ENCODE results near the gene POU6F2. TPM values are rescaled to one million over a fixed set of nuclear protein-coding genes. Genes with fewer than 3 reads are reported as not detected.

Gene POU6F2
- total RNA-seq, 4 donors from 2014 or later: 0.48 to 0.82 TPM; not detected in 2

DNA sequence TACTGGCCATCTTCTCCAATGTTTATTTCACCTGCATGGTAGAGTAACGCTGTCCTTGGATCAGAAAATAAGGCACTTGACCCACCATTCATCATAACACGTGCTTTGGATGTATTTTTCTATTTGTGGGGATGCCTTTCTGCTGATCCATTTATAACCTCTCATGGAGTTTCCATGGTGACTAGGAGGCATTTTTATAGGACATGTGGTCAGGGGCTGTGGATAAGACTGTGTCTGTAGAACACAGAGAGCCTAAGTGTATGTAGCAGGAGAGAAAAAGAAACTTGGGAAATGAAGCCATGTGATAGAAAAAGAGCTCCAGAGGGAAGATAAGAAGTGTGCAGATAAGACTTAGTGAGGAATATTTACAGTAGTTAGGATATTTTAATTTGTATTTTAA lies 184.2 kb downstream of the POU6F2 start:
- TF ChIP-seq POLR2AphosphoS5 (IDR thresholded peaks at IDR 0.05) (no peak), POLR2A (IDR thresholded peaks at IDR 0.05) (no peak), EP300 (IDR thresholded peaks at IDR 0.05; ENCODE audit: low read depth) (no peak)
- TF ChIP-seq, protein P1, sequence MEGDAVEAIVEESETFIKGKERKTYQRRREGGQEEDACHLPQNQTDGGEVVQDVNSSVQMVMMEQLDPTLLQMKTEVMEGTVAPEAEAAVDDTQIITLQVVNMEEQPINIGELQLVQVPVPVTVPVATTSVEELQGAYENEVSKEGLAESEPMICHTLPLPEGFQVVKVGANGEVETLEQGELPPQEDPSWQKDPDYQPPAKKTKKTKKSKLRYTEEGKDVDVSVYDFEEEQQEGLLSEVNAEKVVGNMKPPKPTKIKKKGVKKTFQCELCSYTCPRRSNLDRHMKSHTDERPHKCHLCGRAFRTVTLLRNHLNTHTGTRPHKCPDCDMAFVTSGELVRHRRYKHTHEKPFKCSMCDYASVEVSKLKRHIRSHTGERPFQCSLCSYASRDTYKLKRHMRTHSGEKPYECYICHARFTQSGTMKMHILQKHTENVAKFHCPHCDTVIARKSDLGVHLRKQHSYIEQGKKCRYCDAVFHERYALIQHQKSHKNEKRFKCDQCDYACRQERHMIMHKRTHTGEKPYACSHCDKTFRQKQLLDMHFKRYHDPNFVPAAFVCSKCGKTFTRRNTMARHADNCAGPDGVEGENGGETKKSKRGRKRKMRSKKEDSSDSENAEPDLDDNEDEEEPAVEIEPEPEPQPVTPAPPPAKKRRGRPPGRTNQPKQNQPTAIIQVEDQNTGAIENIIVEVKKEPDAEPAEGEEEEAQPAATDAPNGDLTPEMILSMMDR (IDR thresholded peaks at IDR 0.05): no peak
- intact Hi-C loops (cut with DNase I; ENCODE audit: low total_unique reads): no loop called here
- no peaks in the 10 kb centered on the region for H3K27me3 ChIP-seq
- DNase-seq: no peak
- H3K4me3 ChIP-seq: no peak overlapping the region
- H3K9me3 ChIP-seq: no peaks in the 10 kb centered on the region
- H3K4me1 ChIP-seq: no peaks in the 10 kb centered on the region
- 80 to 82% methylated on average over 2 of the region's 2 CpGs for WGBS, 2 donors (ENCODE audit: low coverage in 1 of 2)
- no peaks in the 10 kb centered on the region for H3K36me3 ChIP-seq
- in situ Hi-C loops (cut with MboI; ENCODE audit: low pct_ligation_motif_present in 1 of 4, low pct_unique_long_range_greater_than_20kb in 1 of 4, low sequenced_read_pairs in 3 of 4): no loop called here
- H3K27ac ChIP-seq: no peak overlapping the region

DNA sequence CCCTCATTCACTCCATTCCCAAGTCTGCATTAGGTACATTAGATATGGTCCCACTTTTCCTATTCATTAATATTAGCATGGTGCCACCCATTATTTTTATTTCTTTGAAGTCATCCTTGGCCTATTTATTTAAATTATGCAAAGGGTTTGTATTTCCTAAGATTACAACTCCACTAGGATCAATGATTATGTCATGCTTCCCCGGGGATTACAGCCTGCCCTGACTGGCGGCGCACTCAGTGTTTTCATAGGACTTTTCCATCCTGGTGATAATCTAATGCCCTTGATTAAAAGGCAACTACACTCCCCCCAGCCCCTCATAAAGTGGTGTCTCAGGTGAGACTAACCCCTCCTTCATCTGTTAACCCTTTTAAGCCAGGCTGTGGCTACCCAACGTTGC lies 187.2 kb downstream of the POU6F2 start:
- intact Hi-C loops (cut with DNase I; ENCODE audit: low total_unique reads): no loop called here
- Histone ChIP-seq H3K4me3 (no peak overlapping the region), H3K4me1 (no peaks in the 10 kb centered on the region), H3K9me3 (no peaks in the 10 kb centered on the region), H3K27me3 (no peaks in the 10 kb centered on the region), H3K27ac (no peak overlapping the region), H3K36me3 (no peaks in the 10 kb centered on the region)
- 83 to 88% methylated on average over 3 to 4 of the region's 4 CpGs for WGBS, 2 donors (ENCODE audit: low coverage in 1 of 2)
- TF ChIP-seq POLR2AphosphoS5 (IDR thresholded peaks at IDR 0.05) (no peak), EP300 (IDR thresholded peaks at IDR 0.05; ENCODE audit: low read depth) (no peak), POLR2A (IDR thresholded peaks at IDR 0.05) (no peak)
- TF ChIP-seq, protein P1 (IDR thresholded peaks at IDR 0.05): no peak
- DNase-seq: no peak
- in situ Hi-C loops (cut with MboI; ENCODE audit: low pct_ligation_motif_present in 1 of 4, low pct_unique_long_range_greater_than_20kb in 1 of 4, low sequenced_read_pairs in 3 of 4): no loop called here

DNA sequence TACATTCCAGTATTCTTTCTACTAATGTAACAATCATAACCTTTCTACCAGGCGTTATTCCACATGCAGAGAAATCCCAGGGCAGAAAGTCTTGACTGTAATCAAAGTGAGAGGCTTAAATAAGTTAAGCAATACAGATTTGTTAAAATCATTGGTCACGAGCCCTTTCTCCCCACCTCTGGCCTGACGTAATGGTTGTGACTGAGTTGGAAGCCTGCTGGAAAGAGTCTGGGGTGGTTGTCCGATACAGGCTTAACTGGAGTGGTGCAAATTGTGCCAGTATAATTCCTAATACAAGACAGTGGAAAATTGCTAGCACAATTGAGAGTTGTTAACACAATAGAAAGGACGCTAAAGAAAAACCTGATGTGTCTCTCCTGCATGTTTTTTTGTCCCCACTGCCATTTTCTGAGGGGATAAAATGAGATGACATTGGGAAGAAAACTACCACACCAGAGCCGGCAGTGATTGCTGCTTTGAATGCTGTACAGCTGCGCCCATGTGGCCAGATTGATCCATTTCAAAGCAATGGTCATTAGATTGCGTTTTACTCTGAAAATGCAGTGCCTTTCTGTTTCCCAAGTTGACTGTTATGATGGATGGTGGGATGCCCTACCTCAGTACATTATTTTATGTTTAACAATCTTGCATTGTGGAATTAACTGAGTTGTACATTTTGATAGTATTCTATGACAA lies 190.8 kb downstream of the POU6F2 start:
- no peak for DNase-seq
- Histone ChIP-seq H3K27me3 (no peaks in the 10 kb centered on the region), H3K4me3 (no peak overlapping the region), H3K9me3 (no peaks in the 10 kb centered on the region), H3K27ac (no peak overlapping the region), H3K4me1 (no peaks in the 10 kb centered on the region), H3K36me3 (no peaks in the 10 kb centered on the region)
- in situ Hi-C loops (cut with MboI; ENCODE audit: low pct_ligation_motif_present in 1 of 4, low pct_unique_long_range_greater_than_20kb in 1 of 4, low sequenced_read_pairs in 3 of 4): no loop called here
- 58 to 63% methylated on average over 7 to 8 of the region's 8 CpGs for WGBS, 2 donors (ENCODE audit: low coverage in 1 of 2)
- no peak for TF ChIP-seq EP300 (IDR thresholded peaks at IDR 0.05; ENCODE audit: low read depth)
- no peak for TF ChIP-seq POLR2AphosphoS5 (IDR thresholded peaks at IDR 0.05)
- TF ChIP-seq, protein P1 (IDR thresholded peaks at IDR 0.05): no peak
- no peak for TF ChIP-seq POLR2A (IDR thresholded peaks at IDR 0.05)
- intact Hi-C loops (cut with DNase I; ENCODE audit: low total_unique reads): no loop called here

DNA sequence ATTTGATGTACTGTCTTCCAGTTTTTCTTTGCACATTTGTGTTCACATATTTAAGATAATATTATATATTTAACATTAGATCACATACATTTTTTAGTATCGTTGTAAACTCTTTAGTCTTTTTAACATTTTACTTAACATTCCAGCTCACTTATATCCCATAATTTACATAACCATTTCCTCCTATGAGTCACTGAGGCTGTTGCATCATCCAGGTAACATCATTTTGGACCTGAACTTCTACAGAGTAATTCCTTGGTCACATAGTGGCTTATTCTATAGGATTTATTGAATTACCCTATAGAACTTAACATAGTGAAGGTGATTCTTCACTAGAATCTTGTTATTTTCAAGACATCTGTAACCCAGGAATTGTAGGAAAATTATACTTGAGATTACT lies 194.4 kb downstream of the POU6F2 start:
- intact Hi-C loops (cut with DNase I; ENCODE audit: low total_unique reads): no loop called here
- no peak overlapping the region for H3K27ac ChIP-seq
- TF ChIP-seq, protein P1 (IDR thresholded peaks at IDR 0.05): no peak
- TF ChIP-seq EP300 (IDR thresholded peaks at IDR 0.05; ENCODE audit: low read depth) (no peak), POLR2A (IDR thresholded peaks at IDR 0.05) (no peak), POLR2AphosphoS5 (IDR thresholded peaks at IDR 0.05) (no peak)
- H3K27me3 ChIP-seq: no peaks in the 10 kb centered on the region
- no peak overlapping the region for H3K4me3 ChIP-seq
- in situ Hi-C loops (cut with MboI; ENCODE audit: low pct_ligation_motif_present in 1 of 4, low pct_unique_long_range_greater_than_20kb in 1 of 4, low sequenced_read_pairs in 3 of 4): no loop called here
- DNase-seq: no peak
- H3K36me3 ChIP-seq: no peaks in the 10 kb centered on the region
- H3K4me1 ChIP-seq: no peaks in the 10 kb centered on the region
- H3K9me3 ChIP-seq: no peaks in the 10 kb centered on the region
- 50 to 62% methylated on average over 1 of the region's 1 CpG for WGBS, 2 donors (ENCODE audit: low coverage in 1 of 2)

Measured in transverse colon (tissue), 4 donors.